Common myeloid progenitor, CD34-positive (primary cell): ENCODE data around the gene TBC1D2B.

Experiments
- CTCF ChIA-PET: fragments of 350-600 bp; sonication (Branson Sonifier 250); formaldehyde crosslinking; loops from one replicate; lab custom pipeline; 2021; ENCODE audit warnings: antibody characterized with exemption; lab: Charles Lee
- POLR2A ChIA-PET: fragments of 350-600 bp; sonication (Branson Sonifier 250); formaldehyde crosslinking; loops from one replicate; lab custom pipeline; 2021; ENCODE audit warnings: antibody characterized with exemption; lab: Charles Lee
- DNase-seq, 3 donors: peaks; one replicate each; pipeline versions ENCODE4 v3.0.0 to v3.0.0-alpha.2; 2013
- H3K27ac ChIP-seq, 2 experiments: 1 replicate in 1 of 2; 2 replicates in 1 of 2; pipeline ENCODE4 v1.7.0; 2013; ENCODE audit warnings: inconsistent platforms in 2 of 2, low read length in 2 of 2, mild to moderate bottlenecking in 2 of 2, low read depth in 1 of 2, moderate library complexity in 1 of 2; ENCODE audit not compliant: severe bottlenecking in 2 of 2, insufficient read depth in 1 of 2, poor library complexity in 1 of 2
- H3K27me3 ChIP-seq, 5 experiments: replicated peaks in 2 of 5; 1 replicate in 3 of 5; 2 replicates in 2 of 5; pipeline versions ENCODE4 v1.6.1 to v1.7.0; 2013; ENCODE audit warnings: low read length in 4 of 5, mild to moderate bottlenecking in 2 of 5, moderate library complexity in 2 of 5, inconsistent platforms in 1 of 5; ENCODE audit not compliant: insufficient read depth in 5 of 5, control insufficient read depth in 4 of 5
- H3K36me3 ChIP-seq, 4 experiments: 1 replicate in 2 of 4; 2 replicates in 2 of 4; pipeline versions ENCODE4 v1.6.1 to v1.7.0; 2013; ENCODE audit warnings: low read length in 3 of 4, control low read depth in 1 of 4, mild to moderate bottlenecking in 1 of 4; ENCODE audit not compliant: control insufficient read depth in 4 of 4, insufficient read depth in 4 of 4
- H3K4me1 ChIP-seq, 4 experiments: 1 replicate in 3 of 4; 2 replicates in 1 of 4; pipeline versions ENCODE4 v1.6.1 to v1.7.1; 2013; ENCODE audit warnings: low read length in 3 of 4, mild to moderate bottlenecking in 3 of 4, control low read depth in 1 of 4, inconsistent platforms in 1 of 4, moderate library complexity in 1 of 4; ENCODE audit not compliant: control insufficient read depth in 4 of 4, insufficient read depth in 4 of 4; ENCODE audit errors: control extremely low read depth in 1 of 4
- H3K4me3 ChIP-seq, 7 experiments: 1 replicate in 4 of 7; 2 replicates in 3 of 7; pipeline versions ENCODE4 v1.5.1 to v1.7.0; 2013; ENCODE audit warnings: mild to moderate bottlenecking in 7 of 7, low read length in 6 of 7, moderate library complexity in 6 of 7, inconsistent platforms in 2 of 7, low read depth in 2 of 7, control low read depth in 1 of 7; ENCODE audit not compliant: insufficient read depth in 4 of 7, control insufficient read depth in 1 of 7; ENCODE audit errors: extremely low read depth in 1 of 7
- H3K9me3 ChIP-seq, 5 experiments: 1 replicate in 4 of 5; 2 replicates in 1 of 5; pipeline versions ENCODE4 v1.6.1 to v1.7.1; 2013; ENCODE audit warnings: low read length in 4 of 5, mild to moderate bottlenecking in 2 of 5, inconsistent platforms in 1 of 5, low read depth in 1 of 5, moderate library complexity in 1 of 5; ENCODE audit not compliant: control insufficient read depth in 4 of 5, insufficient read depth in 2 of 5; ENCODE audit errors: control extremely low read depth in 1 of 5
- WGBS: methylation state at CpG from one replicate; pipeline ENCODE4 v1.1.5; 2013; ENCODE audit not compliant: insufficient coverage; 5-methylcytosine and 5-hydroxymethylcytosine counted together

The TBC1D2B gene

DNA sequence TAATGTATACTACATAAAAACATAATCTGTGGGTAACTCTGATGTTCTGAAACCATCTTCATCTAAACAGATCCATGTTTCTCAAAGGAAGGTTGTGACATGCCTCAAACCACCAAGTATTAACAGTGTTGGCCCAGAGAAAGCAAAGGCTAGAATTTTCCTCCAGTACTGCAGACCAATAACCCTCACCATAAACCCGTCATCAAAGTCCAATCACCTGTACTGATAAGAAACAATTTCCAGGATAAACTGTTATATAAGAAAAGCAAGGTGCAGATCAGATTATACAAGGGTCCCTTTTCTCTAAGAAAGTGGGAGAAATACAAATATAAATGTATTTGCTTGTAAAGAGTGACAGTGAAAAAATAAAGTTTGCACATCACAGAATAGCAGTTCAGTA lies 32.3 kb downstream of the TBC1D2B start:
- H3K4me1 ChIP-seq = peaks cover 28 to 86% (median 65%) of the 10 kb centered on the region in 4 experiments
- DNase-seq = no peak
- ChIA-PET CTCF (interaction anchor here (1.3 to 1.5 kb wide), 2 partner anchors 11 to 17 kb away, joined by 3 to 4 read pairs; no protein-coding TSS in a partner anchor), POLR2A (interaction anchor here (0.6 kb wide), 1 partner anchor 13 kb away, joined by 3 read pairs; no protein-coding TSS in a partner anchor)
- peaks cover 8 to 40% (median 16%) of the 10 kb centered on the region in 4 experiments for H3K36me3 ChIP-seq
- H3K4me3 ChIP-seq = no peak overlapping the region
- no peaks in the 10 kb centered on the region for H3K9me3 ChIP-seq
- no CpG with 5 or more reads among the region's 1 CpG for WGBS
- H3K27ac ChIP-seq = no peak overlapping the region
- no peaks in the 10 kb centered on the region for H3K27me3 ChIP-seq

DNA sequence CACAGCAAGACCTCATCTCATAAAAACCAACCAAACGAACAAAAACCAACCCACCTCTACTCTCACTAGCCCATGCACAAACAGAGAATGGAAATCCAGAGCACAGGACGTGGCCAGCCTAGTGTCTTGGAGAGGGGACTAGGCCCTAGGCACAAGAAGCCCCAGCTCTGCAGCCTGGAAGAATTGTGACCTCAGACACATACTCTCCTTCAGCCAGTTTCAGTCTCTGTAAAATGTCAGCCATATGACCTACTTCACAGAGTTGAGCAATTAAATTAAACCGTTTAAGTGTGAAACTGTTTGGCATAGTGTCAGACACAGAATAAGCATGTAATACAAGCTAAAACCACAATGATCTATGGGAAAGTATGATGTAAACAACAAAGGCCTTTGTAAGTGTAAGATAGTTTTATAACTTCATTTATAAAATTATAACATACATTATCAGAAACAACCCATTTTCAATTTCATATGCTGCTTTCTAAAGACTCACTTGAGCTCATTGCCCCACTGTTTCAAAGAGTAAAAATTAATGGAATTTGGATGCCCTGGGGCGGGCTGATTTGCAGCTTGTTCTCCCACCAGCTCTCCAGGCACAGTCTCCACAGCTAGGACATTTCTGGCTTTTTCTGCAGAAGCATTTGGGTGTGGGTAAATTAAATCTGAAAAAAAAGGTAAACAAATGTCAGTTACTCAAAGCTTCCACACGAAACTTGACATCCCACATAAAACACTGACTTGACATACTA lies 32.9 kb downstream of the TBC1D2B start:
- peaks cover 26 to 86% (median 62%) of the 10 kb centered on the region in 4 experiments for H3K4me1 ChIP-seq
- no peaks in the 10 kb centered on the region for H3K9me3 ChIP-seq
- H3K27me3 ChIP-seq = no peaks in the 10 kb centered on the region
- POLR2A ChIA-PET = interaction anchor here (0.6 kb wide), 1 partner anchor 13 kb away, joined by 3 read pairs; no protein-coding TSS in a partner anchor
- peak in 2 of 3 donors; percentile 44 to 49 for DNase-seq
- 100% methylated on average over 2 of the region's 5 CpGs for WGBS
- CTCF ChIA-PET = interaction anchor here (0.7 to 1.5 kb wide), 3 partner anchors 9 to 17 kb away, joined by 3 to 4 read pairs (median 3); no protein-coding TSS in a partner anchor
- peaks cover 8 to 46% (median 19%) of the 10 kb centered on the region in 4 experiments for H3K36me3 ChIP-seq
- H3K4me3 ChIP-seq = peak overlapping the region in 1 of 7 experiments; percentile 5
- peak overlapping the region in 1 of 2 experiments; percentile 50 for H3K27ac ChIP-seq

DNA sequence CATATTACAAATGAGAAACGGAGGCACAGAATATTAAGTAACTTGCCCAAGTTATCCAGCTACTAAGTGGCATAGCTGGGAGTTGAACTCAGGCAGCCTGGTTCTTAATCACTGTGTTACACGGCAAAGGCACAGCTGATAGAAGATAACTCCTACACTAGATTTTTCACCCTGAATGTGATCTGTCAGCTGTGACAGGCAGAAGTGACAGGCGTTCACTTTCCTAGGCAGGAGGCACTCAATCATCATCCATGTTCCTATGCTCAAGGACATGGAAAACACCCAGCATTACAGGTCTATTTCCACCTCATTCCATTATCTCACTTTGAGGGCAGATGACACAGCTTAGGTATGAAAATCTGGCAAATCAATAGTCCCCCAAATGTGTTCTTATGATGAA lies 35.6 kb downstream of the TBC1D2B start:
- Histone ChIP-seq H3K4me1 (peaks cover 14 to 86% (median 61%) of the 10 kb centered on the region in 4 experiments), H3K27ac (no peak overlapping the region), H3K9me3 (no peaks in the 10 kb centered on the region), H3K4me3 (no peak overlapping the region), H3K36me3 (peaks cover 8 to 50% (median 19%) of the 10 kb centered on the region in 4 experiments), H3K27me3 (no peaks in the 10 kb centered on the region)
- DNase-seq = no peak
- 91% methylated on average over 1 of the region's 3 CpGs for WGBS
- ChIA-PET CTCF (interaction anchor here (0.9 to 3.2 kb wide), 6 partner anchors 9 to 66 kb away, joined by 3 to 13 read pairs (median 4); no protein-coding TSS in a partner anchor), POLR2A (interaction anchor here (0.7 to 1.0 kb wide), 2 partner anchors 23 to 27 kb away, joined by 3 to 5 read pairs; no protein-coding TSS in a partner anchor)

DNA sequence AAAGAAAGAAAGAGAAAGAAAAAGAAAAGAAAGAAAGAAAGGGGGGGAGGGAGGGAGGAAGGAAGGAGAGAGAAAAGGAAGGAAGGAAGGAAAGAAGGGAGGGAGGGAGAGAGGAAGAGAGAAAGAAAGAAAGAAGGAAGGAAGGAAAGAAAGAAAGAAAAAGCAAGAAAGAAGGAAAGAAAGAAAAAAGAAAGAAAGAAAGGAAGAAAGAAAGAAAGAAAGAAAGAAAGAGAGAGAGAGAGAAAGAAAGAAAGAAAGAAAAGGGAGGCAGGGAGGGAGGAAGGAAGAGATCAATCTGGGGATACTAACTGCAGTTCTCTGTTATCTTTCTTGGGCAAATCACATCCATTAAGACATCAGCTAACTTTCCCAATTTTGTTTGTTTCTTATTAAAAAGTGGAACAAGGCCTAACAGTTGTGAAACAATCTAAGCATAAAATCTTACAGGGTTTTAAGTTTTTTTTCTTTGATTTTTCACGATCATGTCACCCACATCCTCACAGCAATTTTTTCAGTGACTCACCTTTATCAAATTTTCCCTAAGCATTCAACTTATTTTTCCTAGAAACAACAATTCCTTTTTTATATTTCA lies 36.8 kb downstream of the TBC1D2B start:
- Histone ChIP-seq H3K9me3 (no peaks in the 10 kb centered on the region), H3K27me3 (no peaks in the 10 kb centered on the region), H3K27ac (no peak overlapping the region), H3K4me3 (no peak overlapping the region), H3K4me1 (peaks cover 21 to 86% (median 64%) of the 10 kb centered on the region in 4 experiments), H3K36me3 (peaks cover 8 to 52% (median 19%) of the 10 kb centered on the region in 4 experiments)
- DNase-seq = peak in 1 of 3 donors; percentile 31
- ChIA-PET CTCF (interaction anchor here (0.8 to 3.2 kb wide), 5 partner anchors 10 to 67 kb away, joined by 3 to 13 read pairs (median 3); no protein-coding TSS in a partner anchor), POLR2A (no interaction called here)
- WGBS = 80% methylated on average over 1 of the region's 1 CpG

DNA sequence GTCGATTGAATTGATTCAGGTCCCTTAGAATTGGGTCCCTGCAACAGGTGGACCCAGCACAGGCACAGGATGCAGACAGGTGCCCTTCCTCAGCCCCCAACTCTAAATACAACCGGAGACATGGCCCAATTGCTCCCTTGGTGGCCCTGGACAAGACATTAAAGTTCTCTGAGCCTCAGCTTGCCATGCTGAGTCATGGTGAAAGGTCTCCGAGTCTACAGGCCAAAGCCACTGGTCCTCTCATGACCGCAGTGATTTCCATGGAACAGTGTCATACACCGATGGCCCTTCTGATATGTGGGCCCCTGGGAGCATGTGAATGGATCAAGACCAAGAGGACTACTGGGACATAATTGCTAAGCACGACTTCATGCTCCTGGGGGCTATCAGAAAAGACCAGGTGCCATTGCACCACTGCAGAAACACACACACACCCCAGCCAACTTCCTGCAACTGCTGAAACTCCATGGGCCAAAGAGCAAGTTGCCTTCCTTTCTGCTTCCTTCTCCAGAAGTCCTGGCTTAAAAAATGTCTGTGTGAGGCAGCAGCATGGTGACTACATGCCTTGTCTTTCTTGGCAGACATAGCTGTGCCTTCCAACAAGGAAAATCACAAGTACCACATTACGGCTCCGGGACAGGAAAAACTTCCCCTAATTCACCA lies 38.8 kb downstream of the TBC1D2B start:
- H3K27ac ChIP-seq = peak overlapping the region in 1 of 2 experiments; percentile 36
- CTCF ChIA-PET = interaction anchor here (1.2 kb wide), 1 partner anchor 32 kb away, joined by 3 read pairs; no protein-coding TSS in a partner anchor
- POLR2A ChIA-PET = no interaction called here

DNA sequence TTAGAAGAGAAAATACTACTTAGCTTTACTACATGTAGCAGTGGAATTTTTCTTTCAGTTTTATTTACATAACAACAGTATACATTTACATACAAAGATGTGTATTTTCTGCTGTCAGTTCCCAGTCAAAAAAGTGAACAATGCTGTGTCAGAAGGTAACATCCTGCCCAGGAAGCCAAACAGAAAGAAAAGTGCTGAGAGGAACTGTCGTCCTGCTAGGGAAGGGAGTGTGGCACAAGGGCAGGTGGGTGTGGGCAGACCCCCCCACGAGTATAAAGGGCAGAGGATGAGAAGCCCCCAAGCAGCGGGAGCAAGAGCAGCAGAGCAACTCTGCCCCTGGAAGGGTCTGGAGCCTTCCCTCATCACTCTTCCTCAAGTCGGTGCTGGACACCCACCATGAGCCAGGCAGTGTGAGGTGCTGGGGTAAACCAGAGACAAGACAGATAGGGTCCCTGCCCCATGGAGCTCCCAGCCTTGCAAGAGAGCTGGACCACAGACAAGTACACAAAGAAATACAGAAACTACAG lies 39.7 kb downstream of the TBC1D2B start:
- 3% methylated on average over 3 of the region's 4 CpGs for WGBS
- peaks cover 5 to 36% (median 11%) of the 10 kb centered on the region in 4 experiments for H3K36me3 ChIP-seq
- H3K9me3 ChIP-seq = no peaks in the 10 kb centered on the region
- peak overlapping the region in 2 of 7 experiments; percentile 29 to 38 for H3K4me3 ChIP-seq
- peaks cover 39 to 91% (median 74%) of the 10 kb centered on the region in 4 experiments for H3K4me1 ChIP-seq
- ChIA-PET POLR2A (no interaction called here), CTCF (no interaction called here)
- H3K27ac ChIP-seq = peak overlapping the region; percentile 6 to 36
- peak in 1 of 3 donors; percentile 33 for DNase-seq
- H3K27me3 ChIP-seq = no peaks in the 10 kb centered on the region

More for the DNA sequence above, 38.8 kb downstream of the TBC1D2B start:
- 87% methylated on average over 8 of the region's 8 CpGs for WGBS
- H3K27me3 ChIP-seq = no peaks in the 10 kb centered on the region
- peaks cover 33 to 91% (median 71%) of the 10 kb centered on the region in 4 experiments for H3K4me1 ChIP-seq
- peak overlapping the region in 1 of 7 experiments; percentile 17 for H3K4me3 ChIP-seq
- DNase-seq = no peak
- no peaks in the 10 kb centered on the region for H3K9me3 ChIP-seq
- H3K36me3 ChIP-seq = peaks cover 5 to 43% (median 14%) of the 10 kb centered on the region in 4 experiments
